CD14-positive monocyte (primary cell): ENCODE results near the gene LRRC37A2. TPM values are rescaled to one million over a fixed set of nuclear protein-coding genes. Genes with fewer than 3 reads are reported as not detected.
"Not testable (repeated sequence)": the region's sequence is repeated elsewhere in the genome, so short reads cannot be mapped to it uniquely, and the experiment has no call there.

Experiments
- DNase-seq, 3 donors: peaks; one replicate each; pipeline ENCODE4 v3.0.0-alpha.2; 2011 to 2022
- H2AFZ ChIP-seq: 2 replicates; pipeline ENCODE4 v1.6.0; 2012; ENCODE audit warnings: mild to moderate bottlenecking, low read depth, low read length, inconsistent platforms; ENCODE audit not compliant: insufficient read depth, poor library complexity, severe bottlenecking
- H3K27ac ChIP-seq, 2 donors: 1 replicate in 1 of 2; 2 replicates in 1 of 2; pipeline ENCODE4 v1.5.1; 2012 to 2013; ENCODE audit warnings: low read length in 2 of 2, control low read depth in 1 of 2, inconsistent platforms in 1 of 2, low read depth in 1 of 2, mild to moderate bottlenecking in 1 of 2
- H3K27me3 ChIP-seq, 2 donors: one replicate each; pipeline versions ENCODE4 v1.6.0 to v1.6.1; 2011 to 2013; ENCODE audit warnings: low read length in 2 of 2; ENCODE audit not compliant: control insufficient read depth in 2 of 2, insufficient read depth in 2 of 2
- H3K36me3 ChIP-seq, 2 donors: replicated peaks in 1 of 2; 1 replicate in 1 of 2; 2 replicates in 1 of 2; pipeline versions ENCODE4 v1.5.1 to v1.6.1; 2012 to 2013; ENCODE audit warnings: low read length in 2 of 2, control low read depth in 1 of 2, inconsistent platforms in 1 of 2, mild to moderate bottlenecking in 1 of 2; ENCODE audit not compliant: insufficient read depth in 2 of 2, control insufficient read depth in 1 of 2
- H3K4me1 ChIP-seq, 2 donors: 1 replicate in 1 of 2; 2 replicates in 1 of 2; pipeline versions ENCODE4 v1.5.1 to v1.6.1; 2012 to 2013; ENCODE audit warnings: low read length in 2 of 2, control low read depth in 1 of 2, inconsistent platforms in 1 of 2, mild to moderate bottlenecking in 1 of 2, moderate library complexity in 1 of 2; ENCODE audit not compliant: insufficient read depth in 2 of 2, control insufficient read depth in 1 of 2
- H3K4me2 ChIP-seq: replicated peaks from 2 replicates; pipeline ENCODE3; 2012; ENCODE audit warnings: low read length, moderate library complexity, mild to moderate bottlenecking; ENCODE audit not compliant: poor library complexity, severe bottlenecking; ENCODE audit errors: extremely low read depth
- H3K4me3 ChIP-seq, 3 experiments: fragments of 200-600 bp in 1 of 3; sonication (generic) in 1 of 3; replicated peaks in 1 of 3; 1 replicate in 2 of 3; 2 replicates in 1 of 3; pipeline ENCODE4 v1.5.1; 2011 to 2013; ENCODE audit warnings: low read length in 3 of 3, mild to moderate bottlenecking in 3 of 3, control low read depth in 2 of 3, low read depth in 2 of 3, inconsistent platforms in 1 of 3, moderate library complexity in 1 of 3
- H3K79me2 ChIP-seq: 2 replicates; pipeline ENCODE4 v1.6.0; 2012; ENCODE audit warnings: mild to moderate bottlenecking, control low read depth, inconsistent platforms, low read length, moderate library complexity; ENCODE audit not compliant: insufficient read depth
- H3K9ac ChIP-seq: 2 replicates; pipeline ENCODE4 v1.6.0; 2017; ENCODE audit warnings: low read length, mild to moderate bottlenecking; ENCODE audit not compliant: insufficient read depth, poor library complexity, severe bottlenecking
- H3K9me3 ChIP-seq, 2 donors: replicated peaks in 1 of 2; 1 replicate in 1 of 2; 2 replicates in 1 of 2; pipeline versions ENCODE4 v1.5.1 to v1.6.1; 2012 to 2013; ENCODE audit warnings: low read length in 2 of 2, control low read depth in 1 of 2; ENCODE audit not compliant: control insufficient read depth in 1 of 2, insufficient read depth in 1 of 2
- H4K20me1 ChIP-seq: 2 replicates; pipeline ENCODE4 v1.6.0; 2012; ENCODE audit warnings: mild to moderate bottlenecking, low read length, control low read depth, moderate library complexity; ENCODE audit not compliant: insufficient read depth
- H3K27ac Mint-ChIP-seq, 7 donors: one replicate each; pipeline ENCODE4 v1.8.0; 2020; ENCODE audit warnings: mild to moderate bottlenecking in 7 of 7, mixed read lengths in 7 of 7, moderate library complexity in 6 of 7, inconsistent platforms in 2 of 7
- H3K27me3 Mint-ChIP-seq, 3 donors: one replicate each; pipeline ENCODE4 v1.8.0; 2021 to 2022; ENCODE audit warnings: low read depth in 3 of 3, mild to moderate bottlenecking in 3 of 3, mixed read lengths in 3 of 3, moderate library complexity in 3 of 3, inconsistent platforms in 1 of 3
- H3K36me3 Mint-ChIP-seq, 2 donors: one replicate each; pipeline ENCODE4 v1.8.0; 2020; ENCODE audit warnings: mixed read lengths in 2 of 2, inconsistent platforms in 1 of 2, mild to moderate bottlenecking in 1 of 2
- H3K4me1 Mint-ChIP-seq: one replicate; pipeline ENCODE4 v1.8.0; 2020; ENCODE audit warnings: mild to moderate bottlenecking, mixed read lengths
- H3K4me3 Mint-ChIP-seq, 2 donors: one replicate each; pipeline ENCODE4 v1.8.0; 2020; ENCODE audit warnings: mild to moderate bottlenecking in 2 of 2, mixed read lengths in 2 of 2, moderate library complexity in 1 of 2
- H3K9me3 Mint-ChIP-seq, 7 donors: one replicate each; pipeline ENCODE4 v1.8.0; 2020 to 2022; ENCODE audit warnings: mixed read lengths in 7 of 7, mild to moderate bottlenecking in 6 of 7, moderate library complexity in 6 of 7, inconsistent platforms in 2 of 7
- WGBS: methylation state at CpG from one replicate; pipeline ENCODE4 v1.1.5; 2013; ENCODE audit warnings: missing lambda C conversion rate; ENCODE audit not compliant: insufficient coverage; 5-methylcytosine and 5-hydroxymethylcytosine counted together
- intact Hi-C, 2 donors: fragments of 100-400 bp; cut with micrococcal nuclease; formaldehyde crosslinking; loops; one replicate each; pipeline versions ENCODE4 v1.15.0 to v1.15.1; 2023
- polyA plus RNA-seq, 3 donors: library from polyadenylated mRNA; depleted of rRNA in 1 of 3; unstranded in 2 of 3; stranded (reverse) in 1 of 3; fragments of 300-500 nt in 2 of 3; fragments of >200 nt in 1 of 3; fragmentation: Illumina TruSeq in 2 of 3; gene quantifications; 1 replicate in 2 of 3; 2 replicates in 1 of 3; pipeline ENCODE4 v1.2.3, GENCODE V29; 2012 to 2021

The LRRC37A2 gene
- polyA plus RNA-seq, 3 donors = 1.7 to 22.9 (median 2.1) TPM

DNA sequence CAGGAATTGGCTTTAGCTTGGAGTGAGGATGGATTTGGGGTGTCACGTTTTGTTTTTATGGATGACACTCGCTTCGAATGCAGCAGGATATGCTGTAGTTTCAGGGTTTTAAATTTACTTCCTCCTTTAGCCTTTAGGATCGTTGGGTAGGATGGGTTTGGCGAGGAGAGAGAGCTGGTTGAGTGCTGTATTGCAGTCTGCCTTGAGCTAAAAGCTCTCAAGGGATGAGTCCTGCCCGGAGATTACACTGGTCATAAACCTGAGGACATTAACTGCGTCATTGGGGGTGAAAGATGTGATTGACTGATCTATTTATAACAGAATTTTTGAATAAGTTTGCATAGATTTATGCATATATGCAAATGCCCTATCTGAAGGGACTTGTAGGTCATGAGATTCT lies 79.1 kb downstream of the LRRC37A2 start:
- H3K9me3 Mint-ChIP-seq, H3K4me1 ChIP-seq, H3K36me3 ChIP-seq, H3K79me2 ChIP-seq, H3K4me3 ChIP-seq, DNase-seq, H3K4me3 Mint-ChIP-seq, H3K4me2 ChIP-seq, H3K36me3 Mint-ChIP-seq, H3K27ac Mint-ChIP-seq, H2AFZ ChIP-seq, H4K20me1 ChIP-seq, H3K9me3 ChIP-seq, H3K27ac ChIP-seq, H3K4me1 Mint-ChIP-seq, H3K27me3 Mint-ChIP-seq, H3K9ac ChIP-seq, intact Hi-C loops, H3K27me3 ChIP-seq: not testable (repeated sequence)
- WGBS = no CpG with 5 or more reads among the region's 7 CpGs

DNA sequence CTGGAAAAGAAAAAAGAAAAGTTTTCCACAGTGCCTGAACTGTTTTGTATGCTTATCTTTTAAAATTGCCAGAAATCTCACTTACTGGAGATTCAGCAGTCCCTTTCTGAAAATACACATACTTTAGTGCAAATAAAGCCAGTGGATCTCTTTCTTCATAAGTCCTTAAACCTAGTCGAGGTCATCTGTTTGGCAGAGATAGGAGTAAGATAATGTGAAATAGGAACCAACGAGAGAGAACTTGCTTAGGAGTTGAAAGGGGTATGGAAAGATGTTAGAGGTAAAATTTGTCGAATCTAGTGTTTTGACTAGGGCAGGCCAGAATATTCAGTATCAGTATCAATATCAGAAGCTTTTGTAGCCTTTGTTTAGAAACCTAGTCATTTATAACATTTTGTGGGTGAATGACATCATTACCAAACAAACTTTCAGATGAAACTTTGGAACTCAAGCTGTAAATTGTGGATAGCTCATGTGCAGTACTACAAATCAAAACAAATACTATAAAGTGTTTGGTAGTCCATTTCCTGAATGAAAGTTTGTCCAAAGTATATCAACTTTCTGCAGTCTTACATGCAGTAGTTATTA lies 86.2 kb downstream of the LRRC37A2 start:
- H3K4me1 Mint-ChIP-seq, H3K9me3 ChIP-seq, H3K9me3 Mint-ChIP-seq, H3K27me3 Mint-ChIP-seq, intact Hi-C loops, H3K4me1 ChIP-seq, H3K79me2 ChIP-seq, H3K4me3 ChIP-seq, H2AFZ ChIP-seq, DNase-seq, H3K4me2 ChIP-seq, H3K27ac ChIP-seq, H3K27me3 ChIP-seq, H3K9ac ChIP-seq, H3K27ac Mint-ChIP-seq, H3K4me3 Mint-ChIP-seq, H3K36me3 ChIP-seq, H4K20me1 ChIP-seq, H3K36me3 Mint-ChIP-seq: not testable (repeated sequence)
- WGBS = no CpG with 5 or more reads among the region's 3 CpGs

DNA sequence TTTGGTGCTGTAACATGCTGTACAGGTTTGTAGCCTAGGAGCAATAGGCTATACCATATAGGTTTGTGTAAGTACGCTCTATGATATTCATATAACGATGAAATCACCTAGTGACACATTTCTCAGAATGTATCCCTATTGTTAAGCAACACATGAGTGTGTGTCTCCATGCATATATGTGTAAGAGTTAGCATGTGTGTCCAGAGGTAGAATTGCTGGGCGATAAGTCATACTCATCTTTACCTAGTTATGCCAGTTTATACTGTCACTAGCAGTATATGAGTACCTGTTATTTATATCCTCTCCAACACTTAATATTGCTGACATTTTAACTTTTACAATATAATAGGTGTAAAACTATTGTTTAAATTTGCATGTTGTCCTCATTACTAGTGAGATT lies 88.5 kb downstream of the LRRC37A2 start:
- H3K27ac ChIP-seq, H3K4me3 Mint-ChIP-seq, H3K27ac Mint-ChIP-seq, H2AFZ ChIP-seq, intact Hi-C loops, H3K4me1 ChIP-seq, H3K27me3 ChIP-seq, H4K20me1 ChIP-seq, H3K36me3 Mint-ChIP-seq, H3K4me1 Mint-ChIP-seq, H3K27me3 Mint-ChIP-seq, H3K9me3 ChIP-seq, H3K4me2 ChIP-seq, H3K79me2 ChIP-seq, H3K4me3 ChIP-seq, H3K9me3 Mint-ChIP-seq, H3K9ac ChIP-seq, DNase-seq, H3K36me3 ChIP-seq: not testable (repeated sequence)
- no CpG with 5 or more reads among the region's 3 CpGs for WGBS

DNA sequence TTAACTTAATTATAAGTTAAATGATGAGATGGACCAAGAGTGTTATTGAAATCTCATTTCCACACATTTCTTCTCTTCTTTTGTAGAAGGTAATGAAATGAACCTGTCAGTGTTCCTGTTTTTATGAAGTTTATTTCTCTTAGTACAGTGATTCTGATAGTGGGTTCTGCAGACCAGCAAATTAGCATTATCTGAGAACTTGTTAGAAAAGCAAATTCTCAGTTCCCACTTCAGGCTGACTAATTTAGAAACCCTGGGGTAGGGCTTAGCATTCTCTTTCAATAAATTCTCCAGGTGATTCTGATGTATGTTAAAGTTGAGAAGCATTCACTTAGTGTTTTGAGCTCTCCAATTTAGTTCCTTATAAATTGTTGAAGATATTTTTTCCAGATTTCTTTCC lies 90.9 kb downstream of the LRRC37A2 start:
- H3K27me3 ChIP-seq, H3K9me3 ChIP-seq, H3K36me3 Mint-ChIP-seq, DNase-seq, H2AFZ ChIP-seq, H3K4me2 ChIP-seq, H3K4me3 ChIP-seq, intact Hi-C loops, H3K4me3 Mint-ChIP-seq, H3K79me2 ChIP-seq, H3K4me1 Mint-ChIP-seq, H3K27ac Mint-ChIP-seq, H3K9me3 Mint-ChIP-seq, H4K20me1 ChIP-seq, H3K27me3 Mint-ChIP-seq, H3K4me1 ChIP-seq, H3K36me3 ChIP-seq, H3K27ac ChIP-seq, H3K9ac ChIP-seq: not testable (repeated sequence)
